Upper lobe of right lung (tissue), 1 donor: ENCODE results near the gene KCNG3. TPM values are rescaled to one million over a fixed set of nuclear protein-coding genes. Genes with fewer than 3 reads are reported as not detected.

Experiments used
- ATAC-seq: fragments of 200-7000 bp; cut with Tn5 transposase; one replicate; pipeline ENCODE4 v1.9.1; 2020; ENCODE audit warnings: mild to moderate bottlenecking, moderate library complexity
- DNase-seq: peaks from one replicate; pipeline ENCODE4 v3.0.0-alpha.2; 2020
- H3K27ac ChIP-seq: fragments of 200-600 bp; one replicate; pipeline ENCODE4 v1.8.0; 2022
- H3K27me3 ChIP-seq: fragments of 200-600 bp; one replicate; pipeline ENCODE4 v1.8.0; 2022; ENCODE audit warnings: mild to moderate bottlenecking
- H3K36me3 ChIP-seq: fragments of 200-600 bp; one replicate; pipeline ENCODE4 v1.8.0; 2022
- H3K4me1 ChIP-seq: fragments of 200-600 bp; one replicate; pipeline ENCODE4 v1.8.0; 2022
- H3K4me3 ChIP-seq: fragments of 200-600 bp; one replicate; pipeline ENCODE4 v1.8.0; 2022; ENCODE audit warnings: mild to moderate bottlenecking
- H3K9me3 ChIP-seq: fragments of 200-600 bp; one replicate; pipeline ENCODE4 v1.8.0; 2022
- intact Hi-C: fragments of 100-400 bp; cut with DNase I; formaldehyde crosslinking; loops from one replicate; pipeline ENCODE4 v1.11.0; 2022
- total RNA-seq: library from RNA; stranded (reverse); fragmentation: NEBNext Ultra II Directional; extraction: Animal tissue kit (Norgen Biotek cat#: 25700); gene quantifications from one replicate; pipeline ENCODE4 v1.2.1, GENCODE V29; 2021
- TF ChIP-seq, protein P1 (sequence below): fragments of 200-600 bp; IDR thresholded peaks from one replicate; pipeline ENCODE4 v1.8.0; 2022; ENCODE audit warnings: antibody characterized with exemption
- donor health status: DM: no; HTN: yes; CAD: no; lungs with severe emphysema.

KCNG3 gene
- total RNA-seq, 1 donor from 2014 or later, result 1.3 TPM

DNA sequence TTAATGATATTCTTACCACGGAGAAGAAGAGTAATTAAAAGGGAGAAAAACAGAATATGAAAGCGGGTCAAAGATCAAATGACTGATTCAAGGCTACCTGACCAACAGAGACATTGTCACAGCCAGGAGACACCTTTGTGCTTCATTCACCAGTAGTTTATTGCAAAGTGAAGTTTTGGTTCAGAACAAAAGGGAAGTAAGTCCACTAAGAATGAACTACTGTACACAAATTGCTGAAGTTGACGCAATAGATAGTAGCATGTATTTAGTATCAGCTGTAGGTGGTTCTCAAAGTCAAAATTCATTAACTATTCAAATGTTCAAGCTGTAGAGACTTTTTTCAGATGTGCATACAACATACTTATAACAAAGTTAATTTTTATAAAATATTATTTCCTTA lies 68.1 kb downstream of the KCNG3 start:
- no peak for DNase-seq
- Histone ChIP-seq H3K4me1 (no peaks in the 10 kb centered on the region), H3K27me3 (no peaks in the 10 kb centered on the region), H3K27ac (no peak overlapping the region), H3K9me3 (no peaks in the 10 kb centered on the region), H3K36me3 (no peaks in the 10 kb centered on the region), H3K4me3 (no peak overlapping the region)
- no peak for ATAC-seq
- TF ChIP-seq, protein P1, sequence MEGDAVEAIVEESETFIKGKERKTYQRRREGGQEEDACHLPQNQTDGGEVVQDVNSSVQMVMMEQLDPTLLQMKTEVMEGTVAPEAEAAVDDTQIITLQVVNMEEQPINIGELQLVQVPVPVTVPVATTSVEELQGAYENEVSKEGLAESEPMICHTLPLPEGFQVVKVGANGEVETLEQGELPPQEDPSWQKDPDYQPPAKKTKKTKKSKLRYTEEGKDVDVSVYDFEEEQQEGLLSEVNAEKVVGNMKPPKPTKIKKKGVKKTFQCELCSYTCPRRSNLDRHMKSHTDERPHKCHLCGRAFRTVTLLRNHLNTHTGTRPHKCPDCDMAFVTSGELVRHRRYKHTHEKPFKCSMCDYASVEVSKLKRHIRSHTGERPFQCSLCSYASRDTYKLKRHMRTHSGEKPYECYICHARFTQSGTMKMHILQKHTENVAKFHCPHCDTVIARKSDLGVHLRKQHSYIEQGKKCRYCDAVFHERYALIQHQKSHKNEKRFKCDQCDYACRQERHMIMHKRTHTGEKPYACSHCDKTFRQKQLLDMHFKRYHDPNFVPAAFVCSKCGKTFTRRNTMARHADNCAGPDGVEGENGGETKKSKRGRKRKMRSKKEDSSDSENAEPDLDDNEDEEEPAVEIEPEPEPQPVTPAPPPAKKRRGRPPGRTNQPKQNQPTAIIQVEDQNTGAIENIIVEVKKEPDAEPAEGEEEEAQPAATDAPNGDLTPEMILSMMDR, result no peak
- intact Hi-C loops, result no loop called here

DNA sequence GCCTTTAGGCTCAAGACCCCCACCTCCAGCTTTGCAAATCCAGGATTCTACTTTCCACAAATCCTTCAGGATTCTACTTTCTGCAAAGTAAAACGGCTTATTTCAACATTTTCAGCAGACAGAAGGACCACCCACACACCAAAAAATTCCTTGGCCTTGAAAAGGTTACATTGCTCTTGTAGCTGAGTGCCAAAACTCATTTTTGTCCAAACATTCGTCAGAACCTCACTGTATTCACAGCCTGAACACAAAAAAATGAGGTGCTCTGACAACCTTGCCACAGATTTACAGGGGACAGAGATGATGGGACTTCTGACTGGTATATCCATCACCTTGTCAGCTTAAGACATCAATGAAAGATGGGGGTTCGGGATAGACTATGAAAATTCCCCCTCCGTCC lies 69.7 kb downstream of the KCNG3 start:
- H3K27ac ChIP-seq, result no peak overlapping the region
- H3K4me3 ChIP-seq, result no peak overlapping the region
- no peaks in the 10 kb centered on the region for H3K36me3 ChIP-seq
- H3K4me1 ChIP-seq, result no peaks in the 10 kb centered on the region
- intact Hi-C loops, result no loop called here
- no peaks in the 10 kb centered on the region for H3K27me3 ChIP-seq
- ATAC-seq, result no peak
- H3K9me3 ChIP-seq, result no peaks in the 10 kb centered on the region
- no peak for DNase-seq
- TF ChIP-seq, protein P1, result no peak

DNA sequence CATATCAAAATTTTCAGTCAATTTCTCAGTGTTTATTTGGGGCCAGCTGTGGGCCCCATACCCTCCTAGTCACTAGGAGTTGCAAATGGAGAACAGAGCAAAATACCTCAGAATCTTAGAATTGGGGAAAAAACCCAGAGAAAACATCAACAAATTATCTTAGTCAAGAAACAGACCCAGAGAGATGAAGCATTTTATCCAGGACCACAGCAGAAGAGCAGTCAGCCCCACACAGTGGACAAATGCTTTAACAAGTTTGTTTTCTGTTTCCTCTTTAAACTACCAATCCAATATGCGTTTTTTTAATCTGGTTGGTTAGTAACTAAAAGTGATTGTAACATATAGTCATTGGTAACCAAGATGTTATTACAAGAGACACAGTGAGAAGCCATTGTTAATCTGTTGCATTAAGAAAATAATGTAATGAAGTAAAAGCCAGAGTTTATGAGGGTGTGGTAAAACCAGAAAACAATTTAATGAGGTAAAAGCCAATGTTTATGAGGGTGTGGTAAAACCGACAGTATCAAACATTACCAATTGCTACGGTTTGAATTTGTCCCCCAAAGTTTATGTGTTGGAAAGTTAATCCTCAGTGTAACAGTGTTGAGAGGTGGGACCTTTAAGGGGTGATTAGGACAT lies 72.1 kb downstream of the KCNG3 start:
- no peak for DNase-seq
- Histone ChIP-seq H3K27ac (no peak overlapping the region), H3K36me3 (no peaks in the 10 kb centered on the region), H3K4me1 (no peaks in the 10 kb centered on the region), H3K27me3 (no peaks in the 10 kb centered on the region), H3K9me3 (no peaks in the 10 kb centered on the region), H3K4me3 (no peak overlapping the region)
- ATAC-seq, result no peak
- TF ChIP-seq, protein P1, result no peak
- intact Hi-C loops, result no loop called here

DNA sequence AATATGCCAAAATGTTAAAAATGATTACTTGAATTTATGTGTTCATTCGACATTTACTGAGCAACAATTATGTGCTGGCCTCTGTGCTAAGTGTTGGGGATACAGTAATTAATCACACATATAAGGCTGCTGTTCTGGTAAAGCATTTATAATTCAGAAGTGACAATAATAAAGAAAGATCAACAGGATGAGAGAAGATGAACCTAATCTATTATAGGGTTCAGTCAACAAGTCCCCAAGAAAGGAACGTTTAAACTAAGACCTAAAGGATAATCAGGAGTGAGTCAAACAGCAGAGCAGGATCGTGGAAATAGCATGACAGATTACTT lies 72.7 kb downstream of the KCNG3 start:
- H3K27me3 ChIP-seq, result no peaks in the 10 kb centered on the region
- no peaks in the 10 kb centered on the region for H3K4me1 ChIP-seq
- intact Hi-C loops, result no loop called here
- no peak for ATAC-seq
- H3K36me3 ChIP-seq, result no peaks in the 10 kb centered on the region
- no peak overlapping the region for H3K4me3 ChIP-seq
- TF ChIP-seq, protein P1, result no peak
- H3K27ac ChIP-seq, result no peak overlapping the region
- no peaks in the 10 kb centered on the region for H3K9me3 ChIP-seq
- DNase-seq, result no peak

DNA sequence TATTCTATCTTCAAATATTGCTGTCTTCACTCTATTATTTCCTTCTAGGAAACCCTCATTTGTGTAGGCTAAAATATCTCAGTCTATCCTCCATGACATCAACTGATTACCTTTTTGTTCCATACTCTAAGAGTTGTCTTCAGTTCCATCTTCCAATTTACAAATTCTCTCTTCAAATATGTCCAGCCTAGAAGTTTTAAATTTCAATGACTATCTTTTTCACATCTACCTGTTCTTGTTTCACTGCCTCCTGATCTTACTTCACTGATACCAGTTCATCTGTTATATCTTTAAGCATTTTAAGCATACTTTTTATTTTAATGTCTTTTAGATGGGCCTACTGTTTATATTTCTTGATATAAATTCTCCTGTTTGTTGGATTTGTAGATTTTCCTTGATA lies 79.1 kb downstream of the KCNG3 start:
- H3K36me3 ChIP-seq, result no peaks in the 10 kb centered on the region
- TF ChIP-seq, protein P1, result no peak
- H3K27ac ChIP-seq, result no peak overlapping the region
- H3K27me3 ChIP-seq, result no peaks in the 10 kb centered on the region
- H3K4me3 ChIP-seq, result no peak overlapping the region
- peaks cover 9% of the 10 kb centered on the region for H3K9me3 ChIP-seq
- H3K4me1 ChIP-seq, result no peaks in the 10 kb centered on the region
- intact Hi-C loops, result no loop called here
- ATAC-seq, result no peak
- DNase-seq, result no peak

DNA sequence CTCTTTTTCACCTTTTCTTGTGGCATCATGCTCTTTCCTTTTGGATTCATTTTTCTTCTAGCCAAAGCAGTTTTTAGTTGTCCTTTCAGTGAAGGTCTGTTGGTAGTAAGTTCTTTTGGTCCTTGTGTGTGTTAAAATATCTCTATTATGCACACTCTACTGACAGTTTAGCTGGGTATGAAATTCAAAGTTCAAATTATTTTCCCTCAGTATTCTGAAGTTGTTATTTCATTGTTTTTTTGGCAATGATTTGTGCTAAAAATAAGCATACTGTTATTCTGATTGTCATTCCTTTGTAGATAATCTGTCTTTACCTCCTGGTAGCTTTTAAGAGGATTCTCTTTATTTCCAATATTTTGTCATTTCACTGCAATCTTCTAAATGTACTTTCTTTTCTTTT lies 79.6 kb downstream of the KCNG3 start:
- no peaks in the 10 kb centered on the region for H3K36me3 ChIP-seq
- peaks cover 9% of the 10 kb centered on the region for H3K9me3 ChIP-seq
- no peak for DNase-seq
- no peak overlapping the region for H3K4me3 ChIP-seq
- H3K27ac ChIP-seq, result no peak overlapping the region
- no peaks in the 10 kb centered on the region for H3K27me3 ChIP-seq
- intact Hi-C loops, result no loop called here
- TF ChIP-seq, protein P1, result no peak
- ATAC-seq, result no peak
- no peaks in the 10 kb centered on the region for H3K4me1 ChIP-seq
